Loucy (cell line): ENCODE results near the gene SLC2A1.

Experiments used
- H2AFZ ChIP-seq: fragments of 200-600 bp; sonication (generic); 2 replicates; pipeline ENCODE4 v1.6.0; 2016; ENCODE audit warnings: antibody characterized with exemption, mild to moderate bottlenecking, low read length, moderate library complexity
- H3F3A ChIP-seq: fragments of 200-600 bp; 2 replicates; pipeline ENCODE4 v1.6.0; 2016; ENCODE audit warnings: antibody characterized with exemption, low read depth, mild to moderate bottlenecking
- H3K27me3 ChIP-seq: fragments of 200-600 bp; sonication (generic); 2 replicates; pipeline ENCODE4 v1.6.1; 2014; ENCODE audit warnings: low read length, mild to moderate bottlenecking; ENCODE audit not compliant: insufficient read depth, poor library complexity, severe bottlenecking
- H3K36me3 ChIP-seq: fragments of 200-600 bp; sonication (generic); 2 replicates; pipeline ENCODE4 v1.6.1; 2016; ENCODE audit warnings: low read length; ENCODE audit not compliant: insufficient read depth
- H3K4me1 ChIP-seq: fragments of 200-600 bp; sonication (generic); 2 replicates; pipeline ENCODE4 v1.5.1; 2014; ENCODE audit warnings: low read length, mild to moderate bottlenecking; ENCODE audit not compliant: insufficient read depth, poor library complexity, severe bottlenecking
- H3K4me2 ChIP-seq: fragments of 200-600 bp; sonication (generic); 2 replicates; pipeline ENCODE4 v1.6.0; 2014; ENCODE audit warnings: antibody characterized with exemption, low read length, low read depth, mild to moderate bottlenecking; ENCODE audit not compliant: poor library complexity, severe bottlenecking
- H3K4me3 ChIP-seq: fragments of 200-600 bp; sonication (generic); 2 replicates; pipeline ENCODE4 v1.5.1; 2014; ENCODE audit warnings: low read length, mild to moderate bottlenecking, mixed read lengths; ENCODE audit not compliant: poor library complexity, severe bottlenecking
- H3K79me2 ChIP-seq: fragments of 200-600 bp; sonication (generic); 2 replicates; pipeline ENCODE4 v1.6.1; 2014; ENCODE audit warnings: low read length; ENCODE audit not compliant: insufficient read depth
- H3K9ac ChIP-seq: fragments of 200-600 bp; sonication (generic); 2 replicates; pipeline ENCODE4 v1.6.0; 2014; ENCODE audit warnings: mild to moderate bottlenecking, low read depth, low read length, moderate library complexity; ENCODE audit not compliant: poor library complexity, severe bottlenecking
- H3K9me2 ChIP-seq: fragments of 200-600 bp; sonication (generic); replicated peaks from 2 replicates; pipeline ENCODE4 v1.6.1; 2016; ENCODE audit warnings: low read depth, low read length, mixed read lengths
- H3K9me3 ChIP-seq: fragments of 200-600 bp; sonication (generic); 2 replicates; pipeline ENCODE4 v1.6.1; 2014; ENCODE audit warnings: mild to moderate bottlenecking, antibody characterized with exemption, low read length, low read depth; ENCODE audit not compliant: insufficient read depth
- H4K20me1 ChIP-seq: fragments of 200-600 bp; sonication (generic); 2 replicates; pipeline ENCODE4 v1.6.0; 2014; ENCODE audit warnings: antibody characterized with exemption, low read length, mild to moderate bottlenecking; ENCODE audit not compliant: insufficient read depth, poor library complexity, severe bottlenecking
- EZH2phosphoT487 ChIP-seq: fragments of 200-600 bp; IDR thresholded peaks from 2 replicates; pipeline ENCODE4 v1.6.1; 2018; ENCODE audit warnings: antibody characterized with exemption, mild to moderate bottlenecking, moderate library complexity, borderline replicate concordance
- TF ChIP-seq, protein P1 (sequence below): fragments of 200-600 bp; sonication (generic); conservative IDR thresholded peaks from 2 replicates; pipeline ENCODE4 v1.5.1; 2014; ENCODE audit warnings: mild to moderate bottlenecking, antibody characterized with exemption, low read length

The SLC2A1 gene

DNA sequence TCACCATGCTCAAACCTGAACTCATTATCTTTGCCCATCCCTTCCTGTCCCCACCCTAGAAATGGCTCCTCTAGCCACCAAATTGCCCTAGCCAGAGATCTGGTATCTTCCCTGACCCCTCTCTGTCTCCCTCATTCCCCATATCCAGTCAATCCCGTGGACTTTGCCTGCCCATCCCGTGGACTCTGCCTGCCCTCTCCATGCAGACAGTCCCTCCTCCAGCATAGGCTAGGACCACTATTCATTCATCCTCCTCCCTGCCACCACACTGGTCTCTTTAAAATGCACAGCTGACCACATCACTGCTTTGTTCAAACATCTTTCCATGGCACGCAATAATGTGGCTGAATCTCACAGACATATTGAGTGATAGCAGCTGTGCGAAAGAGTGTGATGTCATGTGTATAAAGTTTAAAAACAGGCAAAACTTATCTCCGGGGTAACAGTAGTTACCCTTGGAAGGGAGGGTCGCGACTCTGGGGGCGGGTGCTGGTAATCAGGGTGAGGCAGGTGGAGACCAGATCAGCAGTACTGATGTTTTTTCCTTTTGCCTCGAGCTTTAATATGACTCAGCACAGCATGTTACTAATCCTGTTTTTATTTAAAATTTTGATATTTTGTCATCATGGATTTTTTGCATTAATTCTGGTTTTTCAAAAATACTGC, 4.8 kb upstream of the SLC2A1 start:
- Histone ChIP-seq H3K9ac (no peak overlapping the region), H3K4me2 (no peak overlapping the region), H3K27me3 (no peaks in the 10 kb centered on the region), H3K9me2 (no peaks in the 10 kb centered on the region), H4K20me1 (no peaks in the 10 kb centered on the region), H2AFZ (no peak overlapping the region), H3F3A (no peaks in the 10 kb centered on the region), H3K9me3 (no peaks in the 10 kb centered on the region), H3K79me2 (peaks cover 1% of the 10 kb centered on the region; the same call in 1 of the 2 replicates), H3K4me1 (peaks cover 18% of the 10 kb centered on the region), H3K36me3 (no peaks in the 10 kb centered on the region), H3K4me3 (no peak overlapping the region)
- TF ChIP-seq EZH2phosphoT487: no peak
- TF ChIP-seq, protein P1, sequence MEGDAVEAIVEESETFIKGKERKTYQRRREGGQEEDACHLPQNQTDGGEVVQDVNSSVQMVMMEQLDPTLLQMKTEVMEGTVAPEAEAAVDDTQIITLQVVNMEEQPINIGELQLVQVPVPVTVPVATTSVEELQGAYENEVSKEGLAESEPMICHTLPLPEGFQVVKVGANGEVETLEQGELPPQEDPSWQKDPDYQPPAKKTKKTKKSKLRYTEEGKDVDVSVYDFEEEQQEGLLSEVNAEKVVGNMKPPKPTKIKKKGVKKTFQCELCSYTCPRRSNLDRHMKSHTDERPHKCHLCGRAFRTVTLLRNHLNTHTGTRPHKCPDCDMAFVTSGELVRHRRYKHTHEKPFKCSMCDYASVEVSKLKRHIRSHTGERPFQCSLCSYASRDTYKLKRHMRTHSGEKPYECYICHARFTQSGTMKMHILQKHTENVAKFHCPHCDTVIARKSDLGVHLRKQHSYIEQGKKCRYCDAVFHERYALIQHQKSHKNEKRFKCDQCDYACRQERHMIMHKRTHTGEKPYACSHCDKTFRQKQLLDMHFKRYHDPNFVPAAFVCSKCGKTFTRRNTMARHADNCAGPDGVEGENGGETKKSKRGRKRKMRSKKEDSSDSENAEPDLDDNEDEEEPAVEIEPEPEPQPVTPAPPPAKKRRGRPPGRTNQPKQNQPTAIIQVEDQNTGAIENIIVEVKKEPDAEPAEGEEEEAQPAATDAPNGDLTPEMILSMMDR: no peak

DNA sequence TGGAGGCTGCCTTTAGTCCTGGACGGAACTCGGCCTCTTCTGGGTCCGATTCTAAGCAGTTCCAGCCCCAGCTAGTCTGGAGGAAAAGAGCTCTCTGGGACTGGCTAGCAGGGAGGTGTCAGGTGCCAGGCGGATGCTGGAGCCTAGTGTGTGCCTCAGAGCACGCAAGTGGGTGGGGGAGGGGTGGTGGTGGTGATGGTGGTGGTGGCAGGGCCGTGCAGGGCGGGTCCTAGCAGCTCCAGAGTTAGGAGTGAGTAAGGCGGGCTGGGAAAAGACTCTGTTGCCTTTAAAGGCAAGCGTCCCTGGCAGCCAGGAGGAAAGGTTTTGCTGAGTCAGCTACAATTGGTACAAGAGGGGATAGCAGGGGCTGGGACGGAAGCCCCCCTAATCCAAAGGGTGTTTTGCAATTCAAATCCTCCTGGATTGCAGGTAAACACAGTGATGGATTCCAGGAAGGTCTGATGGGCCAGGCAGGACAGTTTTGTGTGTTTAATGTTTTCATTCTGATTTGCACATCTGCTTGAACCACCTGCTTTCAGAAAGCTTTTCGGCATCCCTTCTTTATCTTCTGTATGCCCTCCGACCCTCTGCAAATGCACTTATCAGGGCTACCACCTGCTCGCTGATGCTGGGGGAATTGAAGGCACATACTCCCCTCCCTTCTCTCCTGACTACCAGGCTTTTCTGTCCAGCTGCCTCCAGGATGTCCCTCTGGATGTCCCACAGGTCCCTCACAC, 4.1 kb upstream of the SLC2A1 start:
- Histone ChIP-seq H3K9ac (no peak overlapping the region), H3K36me3 (no peaks in the 10 kb centered on the region), H3K9me3 (no peaks in the 10 kb centered on the region), H3K27me3 (no peaks in the 10 kb centered on the region), H3K9me2 (no peaks in the 10 kb centered on the region), H3F3A (no peaks in the 10 kb centered on the region), H3K79me2 (peaks cover 8% of the 10 kb centered on the region), H3K4me1 (peaks cover 18% of the 10 kb centered on the region), H2AFZ (no peak overlapping the region), H3K4me3 (no peak overlapping the region), H3K4me2 (no peak overlapping the region), H4K20me1 (peaks cover 2% of the 10 kb centered on the region)
- no peak for TF ChIP-seq EZH2phosphoT487
- TF ChIP-seq, protein P1: no peak

GRCh38 chr1:42961312-42962091, 2.8 kb upstream of the SLC2A1 start:
- Histone ChIP-seq H3K9me3 (no peaks in the 10 kb centered on the region), H3K4me1 (peaks cover 32% of the 10 kb centered on the region), H2AFZ (peak overlapping the region; percentile 28; the same call in 1 of the 2 replicates), H3K27me3 (no peaks in the 10 kb centered on the region), H4K20me1 (peaks cover 15% of the 10 kb centered on the region), H3K4me2 (no peak overlapping the region), H3K79me2 (peaks cover 21% of the 10 kb centered on the region), H3F3A (no peaks in the 10 kb centered on the region), H3K9me2 (no peaks in the 10 kb centered on the region), H3K36me3 (no peaks in the 10 kb centered on the region), H3K9ac (no peak overlapping the region), H3K4me3 (no peak overlapping the region)
- no peak for TF ChIP-seq EZH2phosphoT487
- TF ChIP-seq, protein P1: no peak
